Type B pancreatic cell (in vitro differentiated cells): ENCODE measurements around the gene CRADD. TPM values are rescaled to one million over a fixed set of nuclear protein-coding genes. Genes with fewer than 3 reads are reported as not detected.

Experiments
- DNase-seq: peaks from one replicate; pipeline ENCODE4 v3.0.0; 2021; ENCODE audit warnings: mixed read lengths; ENCODE audit not compliant: unreplicated experiment; ENCODE audit errors: extremely low spot score
- H3K27ac Mint-ChIP-seq: 2 replicates; pipeline ENCODE4 v1.8.0; 2021; ENCODE audit warnings: mild to moderate bottlenecking, mixed read lengths
- H3K27me3 Mint-ChIP-seq: 2 replicates; pipeline ENCODE4 v1.8.0; 2021; ENCODE audit warnings: mixed read lengths
- H3K36me3 Mint-ChIP-seq: 2 replicates; pipeline ENCODE4 v1.8.0; 2021; ENCODE audit warnings: mixed read lengths
- H3K4me1 Mint-ChIP-seq: one replicate; pipeline ENCODE4 v1.8.0; 2021; ENCODE audit warnings: mixed read lengths; ENCODE audit not compliant: unreplicated experiment
- H3K4me3 Mint-ChIP-seq: 2 replicates; pipeline ENCODE4 v1.8.0; 2021; ENCODE audit warnings: mild to moderate bottlenecking, mixed read lengths
- H3K9me3 Mint-ChIP-seq: 2 replicates; pipeline ENCODE4 v1.8.0; 2021; ENCODE audit warnings: mixed read lengths
- total RNA-seq: library from RNA; stranded (reverse); gene quantifications from 2 replicates; pipeline ENCODE4 v1.2.1, GENCODE V29; 2021; ENCODE audit warnings: low replicate concordance
- TF ChIP-seq, protein P1 (sequence below): fragments of 200-600 bp; sonication (generic); conservative IDR thresholded peaks from 2 replicates; pipeline ENCODE4 v1.5.0; 2021; ENCODE audit warnings: antibody characterized with exemption, mild to moderate bottlenecking

CRADD gene
- total RNA-seq, 1 donor from 2014 or later, result 8.1 TPM

DNA sequence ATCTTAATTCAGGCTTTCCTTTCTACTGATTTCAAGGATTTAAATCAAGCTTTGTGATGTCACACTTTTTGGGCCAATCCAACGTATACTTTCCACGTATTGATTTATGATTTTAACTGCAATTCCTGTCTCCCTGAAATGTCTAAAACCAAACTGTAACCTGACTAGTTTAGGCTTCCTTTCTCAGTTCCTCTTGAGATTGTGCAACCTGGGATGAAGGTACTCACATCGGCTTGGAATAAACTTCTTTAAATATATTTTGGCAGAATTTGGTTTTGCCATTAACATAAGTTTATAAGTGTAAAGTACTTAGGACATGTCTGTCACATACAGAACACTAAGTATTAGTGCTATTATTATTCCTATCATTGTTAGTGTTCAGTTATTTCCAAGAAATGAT, 224.6 kb downstream of the CRADD start:
- Mint-ChIP-seq H3K27me3 (no peaks in the 10 kb centered on the region), H3K36me3 (no peaks in the 10 kb centered on the region), H3K4me1 (no peaks in the 10 kb centered on the region), H3K27ac (no peak overlapping the region), H3K4me3 (no peak overlapping the region), H3K9me3 (no peaks in the 10 kb centered on the region)
- TF ChIP-seq, protein P1, sequence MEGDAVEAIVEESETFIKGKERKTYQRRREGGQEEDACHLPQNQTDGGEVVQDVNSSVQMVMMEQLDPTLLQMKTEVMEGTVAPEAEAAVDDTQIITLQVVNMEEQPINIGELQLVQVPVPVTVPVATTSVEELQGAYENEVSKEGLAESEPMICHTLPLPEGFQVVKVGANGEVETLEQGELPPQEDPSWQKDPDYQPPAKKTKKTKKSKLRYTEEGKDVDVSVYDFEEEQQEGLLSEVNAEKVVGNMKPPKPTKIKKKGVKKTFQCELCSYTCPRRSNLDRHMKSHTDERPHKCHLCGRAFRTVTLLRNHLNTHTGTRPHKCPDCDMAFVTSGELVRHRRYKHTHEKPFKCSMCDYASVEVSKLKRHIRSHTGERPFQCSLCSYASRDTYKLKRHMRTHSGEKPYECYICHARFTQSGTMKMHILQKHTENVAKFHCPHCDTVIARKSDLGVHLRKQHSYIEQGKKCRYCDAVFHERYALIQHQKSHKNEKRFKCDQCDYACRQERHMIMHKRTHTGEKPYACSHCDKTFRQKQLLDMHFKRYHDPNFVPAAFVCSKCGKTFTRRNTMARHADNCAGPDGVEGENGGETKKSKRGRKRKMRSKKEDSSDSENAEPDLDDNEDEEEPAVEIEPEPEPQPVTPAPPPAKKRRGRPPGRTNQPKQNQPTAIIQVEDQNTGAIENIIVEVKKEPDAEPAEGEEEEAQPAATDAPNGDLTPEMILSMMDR, result no peak
- DNase-seq, result no peak

DNA sequence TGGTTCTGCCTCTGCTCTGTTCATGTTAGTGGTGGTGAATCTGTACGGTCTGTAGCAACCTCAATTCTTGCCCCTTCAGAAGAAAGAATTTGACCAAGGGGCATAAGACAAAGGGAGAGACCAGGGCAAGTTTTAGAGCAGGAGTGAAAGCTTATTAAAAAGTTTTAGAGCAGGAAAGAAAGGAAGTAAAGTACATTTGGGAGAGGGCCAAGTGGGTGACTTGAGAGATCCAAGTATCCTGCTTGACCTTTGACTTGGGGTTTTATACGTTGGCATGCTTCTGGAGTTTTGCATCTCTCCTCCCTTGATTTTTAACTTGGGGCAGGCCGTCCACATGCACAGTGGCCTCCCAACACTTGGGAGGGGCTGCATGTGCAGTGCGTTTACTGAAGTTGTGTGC, 225.0 kb downstream of the CRADD start:
- Mint-ChIP-seq H3K27ac (no peak overlapping the region), H3K4me1 (no peaks in the 10 kb centered on the region), H3K36me3 (no peaks in the 10 kb centered on the region), H3K9me3 (no peaks in the 10 kb centered on the region), H3K27me3 (no peaks in the 10 kb centered on the region), H3K4me3 (no peak overlapping the region)
- TF ChIP-seq, protein P1, result no peak
- DNase-seq, result no peak

DNA sequence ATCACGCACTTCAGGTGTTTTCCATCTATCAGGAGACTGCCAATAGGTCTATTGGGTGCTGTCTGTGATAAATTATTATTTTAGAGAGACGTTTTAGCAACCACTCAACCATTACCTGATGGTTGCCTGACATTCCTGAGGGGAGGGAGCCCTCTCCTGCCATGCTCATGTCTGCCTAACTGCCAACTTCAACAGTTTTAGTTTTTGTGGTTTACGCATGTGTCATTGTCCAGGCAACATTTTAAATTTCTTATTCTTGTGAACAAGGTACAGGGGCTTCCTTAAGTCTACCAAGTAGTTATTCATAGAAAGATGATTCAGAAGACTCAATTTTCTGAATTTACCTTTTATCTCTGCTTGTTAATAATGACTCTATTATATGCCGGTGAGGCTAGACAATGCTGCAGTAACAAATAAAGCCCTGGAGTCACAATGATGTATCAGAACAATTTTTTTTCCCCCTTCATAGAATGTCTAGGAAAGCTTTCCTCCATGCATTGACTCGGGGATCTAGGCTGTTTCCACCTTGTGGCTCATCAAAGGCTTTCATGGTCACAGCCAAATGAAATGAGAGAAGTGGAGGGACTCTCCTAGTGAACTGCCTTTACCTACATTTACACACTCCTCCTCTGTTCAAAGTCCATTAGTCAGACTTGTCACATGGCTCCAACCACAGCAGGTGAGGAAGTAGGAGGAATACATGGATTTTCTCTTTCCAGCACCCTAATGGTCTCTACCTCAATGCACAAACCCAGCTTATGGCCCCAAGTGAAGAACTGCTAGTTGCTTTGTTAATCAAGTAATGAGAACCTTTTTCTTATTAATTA, 225.8 kb downstream of the CRADD start:
- Mint-ChIP-seq H3K36me3 (no peaks in the 10 kb centered on the region), H3K4me3 (no peak overlapping the region), H3K9me3 (no peaks in the 10 kb centered on the region), H3K27ac (no peak overlapping the region), H3K27me3 (no peaks in the 10 kb centered on the region), H3K4me1 (no peaks in the 10 kb centered on the region)
- DNase-seq, result no peak
- TF ChIP-seq, protein P1, result no peak

DNA sequence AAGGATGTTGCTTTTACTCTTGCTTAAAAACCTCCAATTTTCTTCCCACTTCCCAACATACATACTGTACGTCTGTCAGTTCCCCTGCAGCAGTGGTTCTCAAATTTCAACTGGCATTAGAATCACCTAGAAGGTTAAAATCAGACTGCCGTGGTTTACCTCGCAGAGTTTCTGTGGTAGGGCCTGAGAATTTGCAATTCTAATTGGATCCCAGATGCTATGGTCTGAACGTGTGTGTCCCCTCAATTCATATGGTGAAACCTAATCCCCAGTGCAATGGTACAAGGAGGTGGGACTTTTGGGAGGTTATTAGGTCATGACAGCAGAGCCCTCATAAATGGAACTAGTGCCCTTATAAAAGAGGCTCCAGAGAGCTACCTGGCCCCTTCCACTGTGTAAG, 226.9 kb downstream of the CRADD start:
- H3K4me1 Mint-ChIP-seq, result no peaks in the 10 kb centered on the region
- TF ChIP-seq, protein P1, result no peak

DNA sequence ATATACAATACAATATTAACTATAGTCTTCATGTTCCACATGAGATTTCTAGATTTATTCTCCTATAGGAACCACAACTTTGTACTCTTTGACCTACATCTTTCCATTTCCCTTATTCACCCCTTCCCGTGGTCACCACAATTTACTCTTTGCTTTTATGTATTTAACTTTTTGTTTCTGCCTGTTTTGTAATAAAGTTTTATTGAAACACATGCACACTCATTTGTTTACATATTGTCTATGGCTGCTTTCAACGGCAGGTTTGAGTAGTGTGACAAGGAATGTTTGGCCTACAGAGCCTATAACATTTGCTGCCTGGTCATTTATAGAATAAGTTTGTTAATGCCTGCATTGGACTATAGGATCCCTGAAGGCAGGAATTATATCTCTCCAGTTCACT, 231.1 kb downstream of the CRADD start:
- no peaks in the 10 kb centered on the region for H3K27me3 Mint-ChIP-seq
- TF ChIP-seq, protein P1, result no peak
- H3K27ac Mint-ChIP-seq, result no peak overlapping the region
- DNase-seq, result no peak
- H3K4me1 Mint-ChIP-seq, result no peaks in the 10 kb centered on the region
- no peaks in the 10 kb centered on the region for H3K9me3 Mint-ChIP-seq
- no peaks in the 10 kb centered on the region for H3K36me3 Mint-ChIP-seq
- H3K4me3 Mint-ChIP-seq, result no peak overlapping the region

More for the DNA sequence above, 226.9 kb downstream of the CRADD start:
- DNase-seq, result no peak
- H3K9me3 Mint-ChIP-seq, result no peaks in the 10 kb centered on the region
- no peaks in the 10 kb centered on the region for H3K36me3 Mint-ChIP-seq
- no peaks in the 10 kb centered on the region for H3K27me3 Mint-ChIP-seq
- no peak overlapping the region for H3K27ac Mint-ChIP-seq
- H3K4me3 Mint-ChIP-seq, result no peak overlapping the region
